GM12891 (cell line): ENCODE measurements around the gene KRT80.

Source experiments
- PAX5 ChIP-seq: IDR thresholded peaks from 2 replicates; pipeline ENCODE4 v1.6.1; 2011; ENCODE audit warnings: low read length, moderate library complexity, mild to moderate bottlenecking; ENCODE audit not compliant: insufficient read depth, severe bottlenecking
- POLR2A ChIP-seq: IDR thresholded peaks from 2 replicates; pipeline ENCODE4 v1.6.1; 2011; ENCODE audit warnings: low read depth, low read length, control low read depth
- POLR2AphosphoS5 ChIP-seq: IDR thresholded peaks from 2 replicates; pipeline ENCODE4 v1.6.1; 2011; ENCODE audit warnings: low read depth, low read length, control low read depth
- POU2F2 ChIP-seq: IDR thresholded peaks from 2 replicates; pipeline ENCODE4 v1.6.1; 2011; ENCODE audit warnings: low read depth, mild to moderate bottlenecking, control low read depth, low read length, moderate library complexity
- SPI1 ChIP-seq: IDR thresholded peaks from 2 replicates; pipeline ENCODE4 v1.6.1; 2011; ENCODE audit warnings: low read depth, low read length, control low read depth
- TAF1 ChIP-seq: IDR thresholded peaks from 2 replicates; pipeline ENCODE4 v1.6.1; 2011; ENCODE audit warnings: low read depth, low read length, control low read depth

DNA sequence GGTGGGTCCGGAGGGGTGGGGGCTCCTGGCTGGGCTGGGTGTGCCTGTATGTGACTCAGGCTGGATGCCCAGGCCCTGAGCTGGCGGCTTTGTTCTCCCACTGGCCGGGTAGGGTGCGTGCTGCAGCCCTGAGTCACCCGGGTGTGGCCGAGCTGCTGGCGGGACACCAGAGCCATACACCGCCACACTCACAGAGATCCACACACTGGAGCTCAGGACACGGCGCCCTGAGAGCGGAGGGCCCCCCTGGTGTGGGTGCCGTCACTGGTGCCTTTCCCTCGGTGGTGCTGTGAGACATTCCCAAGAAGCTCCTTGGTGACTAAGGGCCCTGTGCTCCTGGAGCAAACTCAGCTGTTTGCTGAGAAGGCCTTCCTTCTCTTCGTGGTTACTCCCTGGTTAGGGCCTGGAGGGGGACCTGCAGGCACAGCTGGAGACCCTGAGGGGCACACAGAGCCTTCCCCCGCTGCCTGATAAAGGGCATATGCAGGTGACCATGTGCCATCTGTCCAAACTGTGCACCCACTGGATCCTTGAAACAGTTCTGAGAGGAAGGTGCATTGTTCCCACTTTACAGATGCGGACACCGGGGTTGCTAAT lies 44.3 kb downstream of the KRT80 start:
- no peak for TF ChIP-seq POLR2A
- TF ChIP-seq POU2F2: no peak
- TF ChIP-seq POLR2AphosphoS5: no peak
- TF ChIP-seq TAF1: no peak
- TF ChIP-seq SPI1: no peak
- no peak for TF ChIP-seq PAX5
